HG03196 (cell line): ENCODE measurements around the gene GNB1L.

Experiments used
- ATAC-seq: cut with Tn5 transposase; IDR thresholded peaks from one replicate; pipeline ENCODE4 v1.9.1; 2021; ENCODE audit not compliant: unreplicated experiment

The GNB1L gene

GRCh38 chr22:19877626-19878339 is 23.1 kb upstream of the GNB1L start:
- no peak for ATAC-seq

GRCh38 chr22:19876941-19877625 is 22.4 kb upstream of the GNB1L start:
- no peak for ATAC-seq

- no peak for ATAC-seq
Observed at GRCh38 chr22:19876314-19876940, 21.8 kb upstream of the GNB1L start.

- ATAC-seq = no peak
Observed at GRCh38 chr22:19875531-19876313, 21.0 kb upstream of the GNB1L start.

- no peak for ATAC-seq
Observed at GRCh38 chr22:19875061-19875530, 20.4 kb upstream of the GNB1L start.

GRCh38 chr22:19874307-19875060 is 19.8 kb upstream of the GNB1L start:
- ATAC-seq = no peak

GRCh38 chr22:19873960-19874306 is 19.3 kb upstream of the GNB1L start:
- ATAC-seq = no peak

- ATAC-seq = no peak
Observed at GRCh38 chr22:19873138-19873959, 18.7 kb upstream of the GNB1L start.

GRCh38 chr22:19872779-19873137 is 18.1 kb upstream of the GNB1L start:
- no peak for ATAC-seq

- ATAC-seq = no peak
Observed at GRCh38 chr22:19871845-19872778, 17.4 kb upstream of the GNB1L start.

GRCh38 chr22:19871023-19871844 is 16.6 kb upstream of the GNB1L start:
- no peak for ATAC-seq

- ATAC-seq = no peak
Observed at GRCh38 chr22:19870153-19871022, 15.7 kb upstream of the GNB1L start.

- no peak for ATAC-seq
Observed at GRCh38 chr22:19869497-19870152, 15.0 kb upstream of the GNB1L start.

GRCh38 chr22:19868773-19869471 is 14.2 kb upstream of the GNB1L start:
- ATAC-seq = no peak

GRCh38 chr22:19868333-19868732 is 13.7 kb upstream of the GNB1L start:
- no peak for ATAC-seq

GRCh38 chr22:19867617-19868016 is 12.9 kb upstream of the GNB1L start:
- no peak for ATAC-seq
